HepG2 (cell line): ENCODE results near the gene MGMT. TPM values are rescaled to one million over a fixed set of nuclear protein-coding genes. Genes with fewer than 3 reads are reported as not detected.

ENCODE experiments used
- ATAC-seq: fragments of 200-7000 bp; cut with Tn5 transposase; 3 replicates; pipeline ENCODE4 v1.9.1; 2020; ENCODE audit warnings: mild to moderate bottlenecking, moderate library complexity
- BruUV-seq: library from RNA; stranded (reverse); fragments of 400-500 nt; replicated peaks from 2 replicates; lab custom pipeline; 2021; lab: Mats Ljungman, UMichigan
- CTCF ChIA-PET: fragments of 300-600 bp; formaldehyde crosslinking; extraction: SDS; loops from one replicate; lab custom pipeline; 2021; ENCODE audit warnings: low total read pairs, inconsistent platforms, low intra/inter-chr PET ratio; lab: Yijun Ruan, JAX
- POLR2A ChIA-PET: fragments of 350-600 bp; sonication (Branson Sonifier 250); formaldehyde crosslinking; loops from one replicate; lab custom pipeline; 2020; ENCODE audit warnings: antibody characterized with exemption, inconsistent platforms; lab: Yijun Ruan, JAX
- DNase-seq: peaks from one replicate; pipeline ENCODE4 v3.0.0-alpha.2; 2015; ENCODE audit warnings: low spot score
- FAIRE-seq: peaks from 3 replicates; lab custom pipeline; 2011; peaks lifted over from hg19 to GRCh38; lab: Jason Lieb, UNC
- H2AFZ ChIP-seq: one replicate; pipeline ENCODE4 v1.6.1; 2011; ENCODE audit warnings: low read length, inconsistent platforms
- H3K27ac ChIP-seq: fragments of 300-600 bp; 3 replicates; pipeline ENCODE4 v1.8.0; 2011; ENCODE audit warnings: mixed run types, mild to moderate bottlenecking, mixed read lengths, low read length, inconsistent platforms; ENCODE audit not compliant: insufficient read depth; ENCODE audit errors: extremely low read length
- H3K27me3 ChIP-seq, 2 experiments: fragments of 200-600 bp in 1 of 2; 2 replicates in 1 of 2; 3 replicates in 1 of 2; pipeline versions ENCODE4 v1.6.0 to v1.8.0; 2011; ENCODE audit warnings: low read length in 2 of 2, mild to moderate bottlenecking in 2 of 2, moderate library complexity in 2 of 2, inconsistent platforms in 1 of 2; ENCODE audit not compliant: insufficient read depth in 2 of 2, control insufficient read depth in 1 of 2
- H3K36me3 ChIP-seq, 2 experiments: fragments of 200-600 bp in 1 of 2; replicated peaks in 1 of 2; 2 replicates in 1 of 2; 3 replicates in 1 of 2; pipeline versions ENCODE4 v1.5.1 to v1.8.0; 2011; ENCODE audit warnings: low read length in 2 of 2, inconsistent platforms in 1 of 2; ENCODE audit not compliant: insufficient read depth in 2 of 2, control insufficient read depth in 1 of 2
- H3K4me1 ChIP-seq: 2 replicates; pipeline ENCODE4 v1.5.1; 2012; ENCODE audit warnings: low read length, inconsistent platforms; ENCODE audit not compliant: insufficient read depth
- H3K4me2 ChIP-seq: 2 replicates; pipeline ENCODE4 v1.6.0; 2011; ENCODE audit warnings: low read depth, low read length, inconsistent platforms
- H3K4me3 ChIP-seq, 3 experiments: fragments of 200-600 bp in 1 of 3; sonication (generic), shearing (Covaris generic) in 1 of 3; replicated peaks in 1 of 3; 2 replicates each; pipeline ENCODE4 v1.5.1; 2011 to 2016; ENCODE audit warnings: low read length in 3 of 3, inconsistent platforms in 2 of 3, low read depth in 2 of 3, mild to moderate bottlenecking in 2 of 3, control low read depth in 1 of 3, mixed read lengths in 1 of 3; ENCODE audit not compliant: insufficient read depth in 1 of 3
- H3K79me2 ChIP-seq: one replicate; pipeline ENCODE4 v1.6.1; 2011; ENCODE audit warnings: low read length, inconsistent platforms; ENCODE audit not compliant: insufficient read depth
- H3K9ac ChIP-seq: 2 replicates; pipeline ENCODE4 v1.6.0; 2011; ENCODE audit warnings: mild to moderate bottlenecking, low read depth, low read length, inconsistent platforms; ENCODE audit not compliant: insufficient read depth
- H3K9me3 ChIP-seq: 2 replicates; pipeline ENCODE4 v1.5.1; 2012; ENCODE audit warnings: mild to moderate bottlenecking, low read length
- H4K20me1 ChIP-seq: 2 replicates; pipeline ENCODE4 v1.6.0; 2011; ENCODE audit warnings: inconsistent platforms, mild to moderate bottlenecking, low read length, moderate library complexity; ENCODE audit not compliant: insufficient read depth
- FOXO1 ChIP-seq: sonication (generic); formaldehyde crosslinking; IDR thresholded peaks from 2 replicates; pipeline ENCODE4 v1.4.0; 2020; ENCODE audit warnings: missing genetic modification reagents
- PHB2 ChIP-seq: fragments of 450-650 bp; IDR thresholded peaks from 2 replicates; pipeline ENCODE4 v1.6.1; 2018; ENCODE audit not compliant: partially characterized antibody
- ZNF12 ChIP-seq: sonication (generic); formaldehyde crosslinking; IDR thresholded peaks from 2 replicates; pipeline ENCODE4 v1.5.0; 2020; ENCODE audit warnings: missing genetic modification reagents
- ZNF570 ChIP-seq: sonication (generic); formaldehyde crosslinking; IDR thresholded peaks from 2 replicates; pipeline ENCODE4 v1.4.0; 2020; ENCODE audit warnings: mild to moderate bottlenecking, missing genetic modification reagents, borderline replicate concordance
- ZNF768 ChIP-seq: sonication (generic); formaldehyde crosslinking; IDR thresholded peaks from 2 replicates; pipeline ENCODE4 v1.4.0; 2020; ENCODE audit warnings: missing genetic modification reagents
- WGBS: methylation state at CpG from one replicate; pipeline ENCODE4 v1.1.6; 2017; ENCODE audit warnings: low lambda C conversion rate; 5-methylcytosine and 5-hydroxymethylcytosine counted together
- in situ Hi-C: cut with HindIII; loops from 2 replicates; pipeline ENCODE4 v1.10.0; 2017; ENCODE audit warnings: low pct_unique_long_range_greater_than_20kb; ENCODE audit not compliant: extremely low pct_ligation_motif_present
- intact Hi-C: fragments of 100-400 bp; cut with micrococcal nuclease; formaldehyde crosslinking; loops from one replicate; pipeline ENCODE4 v1.10.0; 2022; ENCODE audit not compliant: unreplicated experiment
- polyA plus RNA-seq, 8 experiments: library from polyadenylated mRNA; depleted of rRNA in 3 of 8; stranded (reverse) in 7 of 8; unstranded in 1 of 8; fragments of >200 nt; fragmentation: Illumina TruSeq in 4 of 8; extraction: Trizol in 4 of 8; gene quantifications; 2 replicates each; pipeline versions ENCODE4 v1.2.1 to v1.2.3, GENCODE V29; 2011 to 2016; ENCODE audit warnings: low read depth in 4 of 8, missing spikeins in 1 of 8, mixed read lengths in 1 of 8; ENCODE audit not compliant: insufficient read depth in 1 of 8
- total RNA-seq, 5 experiments: library from RNA; depleted of rRNA; stranded (reverse); fragments of >200 nt; fragmentation: Illumina TruSeq; extraction: Trizol; gene quantifications; 2 replicates each; pipeline ENCODE4 v1.2.3, GENCODE V29; 2016; ENCODE audit warnings: low read depth in 1 of 5
- TF ChIP-seq, protein P1 (sequence below): sonication (generic); formaldehyde crosslinking; IDR thresholded peaks from 2 replicates; pipeline ENCODE4 v1.4.0; 2020; ENCODE audit warnings: mild to moderate bottlenecking, missing genetic modification reagents

Gene MGMT
- total and polyA plus RNA-seq, 2 of the 13 experiments (the other 11 are each of a cell fraction or from before 2014, with no cell fraction given), result 12.0 to 19.5 TPM

DNA sequence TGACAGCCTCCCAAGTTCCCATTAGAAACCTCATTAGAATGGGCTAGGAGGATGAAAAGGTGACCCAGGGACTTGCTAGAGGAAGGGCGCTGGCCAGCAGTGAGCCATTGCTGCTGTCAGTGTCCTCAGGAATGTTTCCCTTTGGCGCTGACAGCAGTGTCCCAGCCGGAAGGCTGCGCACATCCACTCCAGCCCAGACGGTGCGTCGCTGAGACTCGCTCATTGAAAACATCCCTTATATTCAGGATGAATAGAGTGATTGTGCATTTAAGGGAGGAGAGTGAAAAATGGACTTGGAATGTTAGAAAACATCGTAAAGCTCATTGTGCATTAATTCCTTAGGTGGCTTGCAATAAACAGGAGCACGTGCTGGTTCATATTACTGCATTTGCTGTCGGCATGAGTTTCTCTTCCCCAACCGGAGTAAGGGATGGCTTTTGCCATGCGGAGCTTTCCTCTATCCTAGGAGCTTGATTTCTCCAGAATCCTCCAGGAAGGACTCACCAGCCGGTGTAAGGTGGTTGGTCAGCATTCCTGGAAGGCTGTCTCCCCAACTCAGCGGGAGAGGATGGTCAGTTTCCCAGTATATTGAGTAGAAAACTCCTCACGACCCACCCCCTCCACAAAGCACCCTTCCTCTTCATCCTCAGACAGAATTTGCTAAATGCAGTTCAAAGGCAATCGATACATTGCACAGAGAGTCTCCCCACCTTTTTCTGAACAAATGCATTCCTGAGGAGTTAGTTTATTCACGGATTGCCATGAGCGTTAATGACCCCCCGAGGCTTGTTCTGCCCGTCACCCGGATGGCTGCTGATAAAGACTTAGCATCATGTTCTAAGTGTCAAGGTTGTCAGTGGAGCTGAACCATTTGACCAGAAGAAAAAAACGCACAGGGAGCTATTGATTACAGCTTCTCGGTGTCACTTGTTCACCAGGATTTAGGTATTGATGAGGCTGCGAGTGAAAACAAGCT, 295.2 kb downstream of the MGMT start:
- no peaks in the 10 kb centered on the region for H4K20me1 ChIP-seq
- WGBS, result 80% methylated on average over 25 of the region's 25 CpGs
- in situ Hi-C loops, result no loop called here
- H3K4me3 ChIP-seq, result no peak overlapping the region
- no peak overlapping the region for H3K4me2 ChIP-seq
- H3K9ac ChIP-seq, result no peak overlapping the region
- H3K27me3 ChIP-seq, result no peaks in the 10 kb centered on the region
- DNase-seq (no peak), FAIRE-seq (no peak), ATAC-seq (no peak)
- no peaks in the 10 kb centered on the region for H3K9me3 ChIP-seq
- intact Hi-C loops, result no loop called here
- no peaks in the 10 kb centered on the region; the same call in 1 of the 2 replicates for H3K4me1 ChIP-seq
- POLR2A ChIA-PET, result no interaction called here
- CTCF ChIA-PET, result no interaction called here
- BruUV-seq, result no TSS peak
- no peak overlapping the region for H2AFZ ChIP-seq
- TF ChIP-seq PHB2 (no peak), FOXO1 (CRISPR knock-in tag) (no peak), ZNF12 (CRISPR knock-in tag) (no peak), ZNF768 (CRISPR knock-in tag) (no peak), ZNF570 (CRISPR knock-in tag) (no peak)
- TF ChIP-seq, protein P1, sequence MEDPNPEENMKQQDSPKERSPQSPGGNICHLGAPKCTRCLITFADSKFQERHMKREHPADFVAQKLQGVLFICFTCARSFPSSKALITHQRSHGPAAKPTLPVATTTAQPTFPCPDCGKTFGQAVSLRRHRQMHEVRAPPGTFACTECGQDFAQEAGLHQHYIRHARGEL, result no peak
- no peak overlapping the region for H3K27ac ChIP-seq
- no peaks in the 10 kb centered on the region for H3K79me2 ChIP-seq
- H3K36me3 ChIP-seq, result no peaks in the 10 kb centered on the region
